Liver (tissue), 9 donors: ENCODE results near the gene CACNA1F. TPM values are rescaled to one million over a fixed set of nuclear protein-coding genes. Genes with fewer than 3 reads are reported as not detected.

ENCODE experiments used
- DNase-seq: peaks from one replicate; pipeline ENCODE4 v3.0.0-alpha.2; 2017; ENCODE audit warnings: low spot score
- H3K27ac ChIP-seq, 2 donors: one replicate each; pipeline ENCODE4 v1.7.0; 2013; ENCODE audit warnings: inconsistent platforms in 2 of 2, low read length in 2 of 2, control low read depth in 1 of 2, low read depth in 1 of 2, mild to moderate bottlenecking in 1 of 2
- H3K27me3 ChIP-seq, 4 donors: one replicate each; pipeline versions ENCODE4 v1.6.1 to v1.7.0; 2013; ENCODE audit warnings: low read length in 3 of 4, inconsistent platforms in 1 of 4, mild to moderate bottlenecking in 1 of 4, moderate library complexity in 1 of 4; ENCODE audit not compliant: control insufficient read depth in 4 of 4, insufficient read depth in 4 of 4
- H3K36me3 ChIP-seq, 4 donors: one replicate each; pipeline versions ENCODE4 v1.6.1 to v1.7.0; 2013; ENCODE audit warnings: low read length in 3 of 4, mild to moderate bottlenecking in 3 of 4, low read depth in 1 of 4, moderate library complexity in 1 of 4; ENCODE audit not compliant: control insufficient read depth in 4 of 4, insufficient read depth in 3 of 4
- H3K4me1 ChIP-seq, 4 donors: one replicate each; pipeline versions ENCODE4 v1.6.1 to v1.7.0; 2013; ENCODE audit warnings: low read length in 3 of 4, mild to moderate bottlenecking in 3 of 4, moderate library complexity in 1 of 4; ENCODE audit not compliant: control insufficient read depth in 4 of 4, insufficient read depth in 4 of 4
- H3K4me3 ChIP-seq, 3 donors: one replicate each; pipeline versions ENCODE4 v1.6.1 to v1.7.0; 2013; ENCODE audit warnings: low read length in 3 of 3, control low read depth in 1 of 3, low read depth in 1 of 3, mild to moderate bottlenecking in 1 of 3
- H3K9ac ChIP-seq, 2 donors: one replicate each; pipeline ENCODE4 v1.7.0; 2013; ENCODE audit warnings: low read length in 2 of 2, mild to moderate bottlenecking in 2 of 2, moderate library complexity in 2 of 2, control low read depth in 1 of 2, low read depth in 1 of 2
- H3K9me3 ChIP-seq, 4 donors: one replicate each; pipeline versions ENCODE4 v1.6.1 to v1.7.0; 2013; ENCODE audit warnings: low read length in 3 of 4; ENCODE audit not compliant: control insufficient read depth in 4 of 4
- ATF3 ChIP-seq: IDR thresholded peaks from 2 replicates; pipeline ENCODE4 v1.6.1; 2016; ENCODE audit warnings: antibody characterized with exemption
- FOXA1 ChIP-seq: IDR thresholded peaks from 2 replicates; pipeline ENCODE4 v1.6.1; 2016; ENCODE audit warnings: antibody characterized with exemption
- FOXA2 ChIP-seq: IDR thresholded peaks from 2 replicates; pipeline ENCODE4 v1.6.1; 2016; ENCODE audit warnings: antibody characterized with exemption
- GABPA ChIP-seq, 2 donors: IDR thresholded peaks in 1 of 2; conservative IDR thresholded peaks in 1 of 2; 2 replicates each; pipeline ENCODE4 v1.6.1; 2016; ENCODE audit warnings: antibody characterized with exemption in 2 of 2, mild to moderate bottlenecking in 1 of 2, moderate library complexity in 1 of 2
- HNF4A ChIP-seq, 2 donors: conservative IDR thresholded peaks; 2 replicates each; pipeline ENCODE4 v1.6.1; 2016; ENCODE audit warnings: antibody characterized with exemption in 2 of 2, mild to moderate bottlenecking in 2 of 2
- JUND ChIP-seq, 2 donors: IDR thresholded peaks; 2 replicates each; pipeline ENCODE4 v1.6.1; 2016; ENCODE audit warnings: antibody characterized with exemption in 2 of 2
- NR2F2 ChIP-seq: IDR thresholded peaks from 2 replicates; pipeline ENCODE4 v1.6.1; 2016; ENCODE audit warnings: antibody characterized with exemption
- REST ChIP-seq: IDR thresholded peaks from 2 replicates; pipeline ENCODE4 v1.6.1; 2016; ENCODE audit warnings: antibody characterized with exemption, mild to moderate bottlenecking
- RXRA ChIP-seq, 2 donors: IDR thresholded peaks; 2 replicates each; pipeline ENCODE4 v1.6.1; 2017 to 2018; ENCODE audit warnings: antibody characterized with exemption in 2 of 2, mild to moderate bottlenecking in 1 of 2
- SP1 ChIP-seq: IDR thresholded peaks from 2 replicates; pipeline ENCODE4 v1.6.1; 2018; ENCODE audit warnings: antibody characterized with exemption, mild to moderate bottlenecking
- TAF1 ChIP-seq: conservative IDR thresholded peaks from 2 replicates; pipeline ENCODE4 v1.6.1; 2016; ENCODE audit warnings: antibody characterized with exemption, mild to moderate bottlenecking
- YY1 ChIP-seq: IDR thresholded peaks from 2 replicates; pipeline ENCODE4 v1.6.1; 2016; ENCODE audit warnings: antibody characterized with exemption, mild to moderate bottlenecking
- WGBS: extraction: QIAGEN DNeasy Blood & Tissue Kit; methylation state at CpG from one replicate; pipeline ENCODE4 v1.1.7; 2013; 5-methylcytosine and 5-hydroxymethylcytosine counted together
- polyA plus RNA-seq, 2 donors: library from polyadenylated mRNA; stranded (reverse) in 1 of 2; unstranded in 1 of 2; fragments of 200-250 nt in 1 of 2; fragments of >200 nt in 1 of 2; fragmentation: Nextera tagmentation in 1 of 2; extraction: Ambion mirVana in 1 of 2; gene quantifications; one replicate each; pipeline versions ENCODE4 v1.2.1 to v1.2.3, GENCODE V29; 2013 to 2015
- total RNA-seq, 2 donors: library from RNA; depleted of rRNA; stranded (reverse); fragments of >200 nt; gene quantifications; one replicate each; pipeline ENCODE4 v1.2.3, GENCODE V29; 2014
- TF ChIP-seq, protein P1 (sequence below): IDR thresholded peaks from 2 replicates; pipeline ENCODE4 v1.6.1; 2016; ENCODE audit warnings: antibody characterized with exemption
- TF ChIP-seq, protein P2 (sequence below): IDR thresholded peaks from 2 replicates; pipeline ENCODE4 v1.6.1; 2016; ENCODE audit warnings: antibody characterized with exemption
- donor health status: healthy.
- donor health status: healthy.
- donor health status: healthy.
- donor health status: healthy.
- donor health status: healthy.

CACNA1F gene
- total and polyA plus RNA-seq, 4 donors: 0.03 TPM; not detected in 3

GRCh38 chrX:49197543-49198087 is 35.5 kb downstream of the CACNA1F start:
- Histone ChIP-seq H3K4me3 (no peak overlapping the region), H3K36me3 (no peaks in the 10 kb centered on the region), H3K9ac (no peak overlapping the region), H3K4me1 (peaks cover 0 to 4% (median 2%) of the 10 kb centered on the region in 4 donors), H3K27ac (no peak overlapping the region), H3K27me3 (no peaks in the 10 kb centered on the region), H3K9me3 (no peaks in the 10 kb centered on the region)
- 67% methylated on average over 13 of the region's 13 CpGs for WGBS
- TF ChIP-seq FOXA2 (no peak), YY1 (no peak), ATF3 (no peak), FOXA1 (no peak), HNF4A (conservative IDR thresholded peaks at IDR 0.05) (no peak), SP1 (no peak), RXRA (IDR thresholded peaks at IDR 0.05) (no peak), NR2F2 (no peak), TAF1 (no peak), REST (no peak)
- TF ChIP-seq, protein P1, sequence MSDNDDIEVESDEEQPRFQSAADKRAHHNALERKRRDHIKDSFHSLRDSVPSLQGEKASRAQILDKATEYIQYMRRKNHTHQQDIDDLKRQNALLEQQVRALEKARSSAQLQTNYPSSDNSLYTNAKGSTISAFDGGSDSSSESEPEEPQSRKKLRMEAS: no peak
- no peak for DNase-seq

GRCh38 chrX:49193542-49193964 is 39.6 kb downstream of the CACNA1F start:
- WGBS: 77% methylated on average over 2 of the region's 2 CpGs
- Histone ChIP-seq H3K27me3 (no peaks in the 10 kb centered on the region), H3K4me1 (peaks cover 0 to 8% (median 2%) of the 10 kb centered on the region in 4 donors), H3K27ac (no peak overlapping the region), H3K36me3 (no peaks in the 10 kb centered on the region), H3K9ac (no peak overlapping the region), H3K9me3 (no peaks in the 10 kb centered on the region), H3K4me3 (no peak overlapping the region)
- no peak for DNase-seq
- TF ChIP-seq NR2F2 (no peak), RXRA (IDR thresholded peaks at IDR 0.05) (no peak), JUND (IDR thresholded peaks at IDR 0.05) (no peak), SP1 (no peak), TAF1 (no peak), GABPA (IDR thresholded peaks at IDR 0.05 in 1 of 2, conservative IDR thresholded peaks at IDR 0.05 in 1 of 2) (no peak), REST (no peak)
- TF ChIP-seq, protein P2, sequence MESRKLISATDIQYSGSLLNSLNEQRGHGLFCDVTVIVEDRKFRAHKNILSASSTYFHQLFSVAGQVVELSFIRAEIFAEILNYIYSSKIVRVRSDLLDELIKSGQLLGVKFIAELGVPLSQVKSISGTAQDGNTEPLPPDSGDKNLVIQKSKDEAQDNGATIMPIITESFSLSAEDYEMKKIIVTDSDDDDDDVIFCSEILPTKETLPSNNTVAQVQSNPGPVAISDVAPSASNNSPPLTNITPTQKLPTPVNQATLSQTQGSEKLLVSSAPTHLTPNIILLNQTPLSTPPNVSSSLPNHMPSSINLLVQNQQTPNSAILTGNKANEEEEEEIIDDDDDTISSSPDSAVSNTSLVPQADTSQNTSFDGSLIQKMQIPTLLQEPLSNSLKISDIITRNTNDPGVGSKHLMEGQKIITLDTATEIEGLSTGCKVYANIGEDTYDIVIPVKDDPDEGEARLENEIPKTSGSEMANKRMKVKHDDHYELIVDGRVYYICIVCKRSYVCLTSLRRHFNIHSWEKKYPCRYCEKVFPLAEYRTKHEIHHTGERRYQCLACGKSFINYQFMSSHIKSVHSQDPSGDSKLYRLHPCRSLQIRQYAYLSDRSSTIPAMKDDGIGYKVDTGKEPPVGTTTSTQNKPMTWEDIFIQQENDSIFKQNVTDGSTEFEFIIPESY: no peak
